ENCODE results near the gene ANXA8.
"Not testable (repeated sequence)": the region's sequence is repeated elsewhere in the genome, so short reads cannot be mapped to it uniquely, and the experiment has no call there.

The ANXA8 gene

GRCh38 chr10:47465216-47465917 is 18.5 kb downstream of the ANXA8 start:
- in situ Hi-C loops (cut with MboI; ENCODE audit: low sequenced_read_pairs) = not testable (repeated sequence)

- in situ Hi-C loops (cut with MboI; ENCODE audit: low sequenced_read_pairs) = not testable (repeated sequence)
Measured at GRCh38 chr10:47462577-47463358, 21.1 kb downstream of the ANXA8 start.

- in situ Hi-C loops (cut with MboI; ENCODE audit: low sequenced_read_pairs) = not testable (repeated sequence)
Measured at GRCh38 chr10:47461261-47461687, 22.6 kb downstream of the ANXA8 start.

- in situ Hi-C loops (cut with MboI; ENCODE audit: low sequenced_read_pairs) = no loop called here
Measured at GRCh38 chr10:47458466-47459154, 25.3 kb downstream of the ANXA8 start.

GRCh38 chr10:47457826-47458225 is 26.1 kb downstream of the ANXA8 start:
- in situ Hi-C loops (cut with MboI; ENCODE audit: low sequenced_read_pairs) = no loop called here

- in situ Hi-C loops (cut with MboI; ENCODE audit: low sequenced_read_pairs) = no loop called here
Measured at GRCh38 chr10:47457528-47457820, 26.4 kb downstream of the ANXA8 start.

- in situ Hi-C loops (cut with MboI; ENCODE audit: low sequenced_read_pairs) = no loop called here
Measured at GRCh38 chr10:47456794-47457527, 27.0 kb downstream of the ANXA8 start.

GRCh38 chr10:47456079-47456785 is 27.7 kb downstream of the ANXA8 start:
- in situ Hi-C loops (cut with MboI; ENCODE audit: low sequenced_read_pairs) = no loop called here

GRCh38 chr10:47455350-47456078 is 28.4 kb downstream of the ANXA8 start:
- in situ Hi-C loops (cut with MboI; ENCODE audit: low sequenced_read_pairs) = not testable (repeated sequence)

GRCh38 chr10:47454780-47455058 is 29.2 kb downstream of the ANXA8 start:
- in situ Hi-C loops (cut with MboI; ENCODE audit: low sequenced_read_pairs) = no loop called here

GRCh38 chr10:47454008-47454779 is 29.7 kb downstream of the ANXA8 start:
- in situ Hi-C loops (cut with MboI; ENCODE audit: low sequenced_read_pairs) = no loop called here

GRCh38 chr10:47453141-47454007 is 30.5 kb downstream of the ANXA8 start:
- in situ Hi-C loops (cut with MboI; ENCODE audit: low sequenced_read_pairs) = no loop called here

- in situ Hi-C loops (cut with MboI; ENCODE audit: low sequenced_read_pairs) = no loop called here
Measured at GRCh38 chr10:47452495-47453140, 31.3 kb downstream of the ANXA8 start.

- in situ Hi-C loops (cut with MboI; ENCODE audit: low sequenced_read_pairs) = no loop called here
Measured at GRCh38 chr10:47451998-47452494, 31.9 kb downstream of the ANXA8 start.

- in situ Hi-C loops (cut with MboI; ENCODE audit: low sequenced_read_pairs) = no loop called here
Measured at GRCh38 chr10:47451273-47451997, 32.5 kb downstream of the ANXA8 start.

- in situ Hi-C loops (cut with MboI; ENCODE audit: low sequenced_read_pairs) = no loop called here
Measured at GRCh38 chr10:47450442-47450841, 33.5 kb downstream of the ANXA8 start.

GRCh38 chr10:47449979-47450378 is 33.9 kb downstream of the ANXA8 start:
- in situ Hi-C loops (cut with MboI; ENCODE audit: low sequenced_read_pairs) = no loop called here

Data from HL-60/S4 treated with retinoic acid at 250 ng/mL for 4 days and 3 days (cell line).